Activated CD4-positive, alpha-beta T cell treated with anti-CD3 and anti-CD28 coated beads for 36 hours (primary cell): ENCODE results near the gene CTNS. TPM values are rescaled to one million over a fixed set of nuclear protein-coding genes. Genes with fewer than 3 reads are reported as not detected.
A peak's percentile ranks its signal among the peaks of the same experiment; 100 is the strongest.
"Not testable (repeated sequence)": the region's sequence is repeated elsewhere in the genome, so short reads cannot be mapped to it uniquely, and the experiment has no call there.

ENCODE experiments used
- ATAC-seq: fragments of 200-7000 bp; cut with Tn5 transposase; one replicate; pipeline ENCODE4 v1.10.0; 2021; ENCODE audit warnings: mild to moderate bottlenecking, moderate library complexity
- CTCF ChIA-PET: fragments of 350-600 bp; sonication (Branson Sonifier 250); formaldehyde crosslinking; loops from one replicate; lab custom pipeline; 2021; ENCODE audit warnings: antibody characterized with exemption; lab: Charles Lee
- POLR2A ChIA-PET: fragments of 350-600 bp; sonication (Branson Sonifier 250); formaldehyde crosslinking; loops from one replicate; lab custom pipeline; 2021; ENCODE audit warnings: antibody characterized with exemption, inconsistent platforms; lab: Charles Lee
- DNase-seq: peaks from one replicate; pipeline ENCODE4 v3.0.0-alpha.2; 2020
- H3K27ac Mint-ChIP-seq: one replicate; pipeline ENCODE4 v1.8.0; 2021; ENCODE audit warnings: mixed read lengths
- H3K27me3 Mint-ChIP-seq: one replicate; pipeline ENCODE4 v1.8.0; 2021; ENCODE audit warnings: mixed read lengths
- H3K36me3 Mint-ChIP-seq: one replicate; pipeline ENCODE4 v1.8.0; 2021; ENCODE audit warnings: low read depth, mixed read lengths
- H3K4me1 Mint-ChIP-seq: one replicate; pipeline ENCODE4 v1.8.0; 2021; ENCODE audit warnings: mixed read lengths
- H3K4me3 Mint-ChIP-seq: one replicate; pipeline ENCODE4 v1.8.0; 2021; ENCODE audit warnings: mild to moderate bottlenecking, moderate library complexity, mixed read lengths
- H3K9me3 Mint-ChIP-seq: one replicate; pipeline ENCODE4 v1.8.0; 2021; ENCODE audit warnings: low read depth, mixed read lengths
- intact Hi-C, 2 experiments: fragments of 100-400 bp; cut with DNase I in 1 of 2; cut with micrococcal nuclease in 1 of 2; formaldehyde crosslinking; loops; one replicate each; pipeline versions ENCODE4 v1.14.2 to v1.15.1; 2022 to 2024; cut with DNase I, micrococcal nuclease
- total RNA-seq, 2 experiments: library from RNA; stranded (reverse); gene quantifications; one replicate each; pipeline ENCODE4 v1.2.3, GENCODE V29; 2021

The CTNS gene
- total RNA-seq, 2 experiments from 2014 or later, result 10.1 to 11.1 TPM

DNA sequence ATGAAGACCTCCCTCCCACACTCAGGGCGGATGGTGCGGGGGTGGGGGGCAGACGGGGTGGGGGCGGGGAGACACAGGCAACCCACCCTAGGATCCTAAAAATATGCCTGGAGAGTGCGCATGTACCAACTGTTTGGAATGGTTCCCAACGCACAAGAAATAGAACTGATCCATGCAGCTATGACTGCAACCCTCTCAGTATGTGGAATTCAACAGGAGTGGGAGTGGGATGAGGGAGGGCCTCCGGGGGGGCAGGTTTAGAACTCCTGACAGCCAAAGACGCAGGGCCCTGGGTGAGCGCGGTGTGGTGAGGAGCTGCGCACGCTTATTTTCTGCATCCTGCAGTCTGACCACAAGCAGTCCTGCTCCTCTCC is 60.5 kb downstream of the CTNS start:
- POLR2A ChIA-PET, result interaction anchor here (0.6 to 1.3 kb wide), 2 partner anchors 14 to 1192 kb away, joined by 3 to 6 read pairs; no protein-coding TSS in a partner anchor
- H3K9me3 Mint-ChIP-seq, result no peaks in the 10 kb centered on the region
- intact Hi-C loops, result no loop called here

DNA sequence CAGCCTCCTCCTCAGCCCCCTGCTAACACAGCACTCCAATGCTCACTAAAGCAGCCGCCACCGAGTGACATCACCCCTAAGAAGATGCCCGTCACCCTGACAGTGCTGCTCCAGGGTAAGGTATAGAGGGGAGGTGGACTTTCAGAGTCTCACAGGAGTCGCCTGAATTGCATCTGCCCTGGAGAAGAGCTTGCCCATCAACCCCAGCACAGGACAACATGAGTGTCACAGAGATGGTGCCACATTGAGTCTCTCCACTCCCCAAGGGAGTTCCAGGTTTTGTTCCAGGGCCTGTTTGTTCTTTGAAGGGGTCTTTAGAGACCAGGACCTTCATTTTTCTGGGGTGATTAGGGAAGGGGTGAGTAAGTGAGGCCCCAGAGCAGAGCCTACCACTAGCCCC is 61.6 kb downstream of the CTNS start:
- peaks cover 14% of the 10 kb centered on the region for H3K36me3 Mint-ChIP-seq
- no peak for DNase-seq
- ChIA-PET CTCF (no interaction called here), POLR2A (no interaction called here)
- H3K27me3 Mint-ChIP-seq, result no peaks in the 10 kb centered on the region
- peaks cover 2% of the 10 kb centered on the region for H3K9me3 Mint-ChIP-seq
- H3K27ac Mint-ChIP-seq, result no peak overlapping the region
- no peak for ATAC-seq
- peaks cover 13% of the 10 kb centered on the region for H3K4me1 Mint-ChIP-seq
- intact Hi-C loops, result no loop called here
- no peak overlapping the region for H3K4me3 Mint-ChIP-seq

More for the DNA sequence above, 60.5 kb downstream of the CTNS start:
- DNase-seq, result no peak
- ATAC-seq, result no peak
- CTCF ChIA-PET, result interaction anchor here (0.7 to 0.9 kb wide), 3 partner anchors 19 to 40 kb away, joined by 3 to 4 read pairs (median 3); no protein-coding TSS in a partner anchor
- Mint-ChIP-seq H3K27me3 (no peaks in the 10 kb centered on the region), H3K36me3 (peaks cover 7% of the 10 kb centered on the region), H3K4me3 (no peak overlapping the region), H3K27ac (no peak overlapping the region), H3K4me1 (peaks cover 15% of the 10 kb centered on the region)

DNA sequence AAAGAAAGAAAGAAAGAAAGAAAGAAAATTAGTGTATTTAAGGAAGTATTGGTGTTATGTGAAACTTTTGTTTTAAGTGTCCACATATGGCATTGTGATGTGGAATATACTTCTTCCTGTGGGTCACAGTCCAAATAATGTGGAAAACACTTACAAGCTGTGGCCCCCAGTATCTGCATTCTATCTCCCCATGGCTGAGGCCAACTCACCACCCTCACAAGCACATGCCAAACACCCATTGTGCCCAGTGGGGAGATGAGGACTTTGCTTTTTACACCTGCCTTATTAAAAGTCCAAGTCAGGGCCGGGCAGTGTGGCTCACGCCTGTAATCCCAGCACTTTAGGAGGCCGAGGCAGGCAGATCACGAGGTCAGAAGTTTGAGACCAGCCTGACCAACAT is 63.4 kb downstream of the CTNS start:
- H3K36me3 Mint-ChIP-seq, result peaks cover 14% of the 10 kb centered on the region
- H3K4me3 Mint-ChIP-seq, result no peak overlapping the region
- H3K4me1 Mint-ChIP-seq, result no peaks in the 10 kb centered on the region
- peaks cover 2% of the 10 kb centered on the region for H3K9me3 Mint-ChIP-seq
- POLR2A ChIA-PET, result no interaction called here
- no peak for DNase-seq
- H3K27ac Mint-ChIP-seq, result no peak overlapping the region
- intact Hi-C loops, result no loop called here
- H3K27me3 Mint-ChIP-seq, result no peaks in the 10 kb centered on the region
- CTCF ChIA-PET, result no interaction called here
- ATAC-seq, result no peak

DNA sequence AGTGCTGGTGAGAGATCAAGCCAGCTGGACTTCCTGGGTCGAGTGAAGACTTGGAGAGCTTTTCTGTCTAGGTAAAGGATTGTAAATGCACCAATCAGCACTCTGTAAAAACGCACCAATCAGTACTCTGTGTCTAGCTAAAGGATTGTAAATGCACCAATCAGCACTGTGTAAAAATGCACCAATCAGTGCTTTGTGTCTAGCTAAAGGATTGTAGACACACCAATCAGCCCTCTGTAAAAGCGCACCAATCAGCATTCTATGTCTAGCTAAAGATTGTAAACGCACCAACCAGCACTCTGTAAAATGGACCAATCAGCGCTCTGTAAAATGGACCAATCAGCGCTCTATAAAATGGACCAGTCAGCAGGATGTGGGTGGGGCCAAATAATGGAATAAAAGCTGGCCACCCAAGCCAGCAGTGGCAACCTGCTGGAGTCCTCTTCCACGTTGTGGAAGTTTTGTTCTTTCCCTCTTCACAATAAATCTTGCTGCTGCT is 65.5 kb downstream of the CTNS start:
- H3K4me1 Mint-ChIP-seq, H3K27ac Mint-ChIP-seq, H3K4me3 Mint-ChIP-seq, H3K27me3 Mint-ChIP-seq, H3K9me3 Mint-ChIP-seq, intact Hi-C loops, DNase-seq: not testable (repeated sequence)
- H3K36me3 Mint-ChIP-seq, result peaks cover 14% of the 10 kb centered on the region
- ATAC-seq, result peak; percentile 22
- CTCF ChIA-PET, result interaction anchor here (1.1 to 3.1 kb wide), 4 partner anchors 9 to 36 kb away, joined by 3 to 11 read pairs (median 6); no protein-coding TSS in a partner anchor
- POLR2A ChIA-PET, result interaction anchor here (0.6 kb wide), 1 partner anchor 30 kb away, joined by 3 read pairs; no protein-coding TSS in a partner anchor

DNA sequence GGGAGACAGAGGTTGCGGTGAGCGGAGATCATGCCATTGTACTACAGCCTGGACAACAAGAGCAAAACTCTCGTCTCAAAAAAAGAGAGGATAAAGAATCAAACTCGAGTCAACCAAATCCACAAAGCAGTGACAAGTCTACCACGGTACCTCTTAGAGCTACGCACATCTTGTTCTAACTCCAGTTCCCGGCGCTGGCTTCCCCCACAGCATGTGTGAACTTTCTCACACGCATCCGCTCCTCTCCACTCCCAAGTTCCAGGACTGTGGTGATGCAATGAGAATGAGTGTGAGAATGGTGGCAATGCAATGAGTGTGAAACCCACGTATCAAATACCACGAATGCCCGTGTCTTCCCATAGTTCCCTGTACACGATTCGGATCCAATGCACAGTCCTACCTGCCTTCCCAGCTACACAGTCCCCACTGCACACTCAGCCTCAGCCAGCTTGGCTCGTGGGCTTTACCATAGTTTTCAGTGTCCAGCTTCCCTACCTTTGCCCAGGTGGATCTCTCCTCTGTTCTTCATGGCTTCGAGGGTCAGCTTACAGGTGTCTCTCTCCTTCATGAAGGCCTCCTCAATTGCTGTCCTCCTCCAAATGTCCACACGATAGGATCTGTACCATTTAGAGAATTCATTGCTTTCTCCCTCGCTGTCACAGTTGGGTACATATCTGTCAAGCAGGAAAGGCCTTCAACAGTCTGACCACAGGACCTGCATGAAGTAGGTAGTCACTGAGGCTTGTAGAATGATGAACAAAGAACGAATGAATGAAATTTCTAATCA is 68.6 kb downstream of the CTNS start:
- peaks cover 21% of the 10 kb centered on the region for H3K4me1 Mint-ChIP-seq
- ChIA-PET POLR2A (no interaction called here), CTCF (no interaction called here)
- H3K27ac Mint-ChIP-seq, result no peak overlapping the region
- DNase-seq (no peak), ATAC-seq (no peak)
- intact Hi-C loops, result no loop called here
- peaks cover 14% of the 10 kb centered on the region for H3K36me3 Mint-ChIP-seq
- H3K4me3 Mint-ChIP-seq, result no peak overlapping the region
- peaks cover 2% of the 10 kb centered on the region for H3K9me3 Mint-ChIP-seq
- no peaks in the 10 kb centered on the region for H3K27me3 Mint-ChIP-seq

DNA sequence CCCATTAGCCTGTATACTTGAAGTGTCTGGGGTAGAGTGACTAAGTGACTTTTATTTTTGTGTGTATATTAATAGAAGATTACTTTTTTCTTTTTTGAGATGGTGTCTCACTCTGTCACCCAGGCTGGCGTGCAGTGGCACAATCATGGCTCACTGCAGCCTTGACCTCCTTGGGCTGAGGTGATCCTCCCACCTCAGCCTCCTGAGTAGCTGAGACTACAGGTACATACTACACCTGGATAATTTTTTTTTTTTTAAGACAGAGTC is 69.1 kb downstream of the CTNS start:
- H3K27me3 Mint-ChIP-seq, intact Hi-C loops, DNase-seq, ATAC-seq, H3K27ac Mint-ChIP-seq, H3K4me3 Mint-ChIP-seq, H3K9me3 Mint-ChIP-seq: not testable (repeated sequence)
- Mint-ChIP-seq H3K36me3 (peaks cover 14% of the 10 kb centered on the region), H3K4me1 (peaks cover 24% of the 10 kb centered on the region)
- ChIA-PET POLR2A (interaction anchor here (0.6 kb wide), 1 partner anchor 58 kb away, joined by 3 read pairs; no protein-coding TSS in a partner anchor), CTCF (interaction anchor here (0.7 kb wide), 1 partner anchor 23 kb away, joined by 3 read pairs; no protein-coding TSS in a partner anchor)

DNA sequence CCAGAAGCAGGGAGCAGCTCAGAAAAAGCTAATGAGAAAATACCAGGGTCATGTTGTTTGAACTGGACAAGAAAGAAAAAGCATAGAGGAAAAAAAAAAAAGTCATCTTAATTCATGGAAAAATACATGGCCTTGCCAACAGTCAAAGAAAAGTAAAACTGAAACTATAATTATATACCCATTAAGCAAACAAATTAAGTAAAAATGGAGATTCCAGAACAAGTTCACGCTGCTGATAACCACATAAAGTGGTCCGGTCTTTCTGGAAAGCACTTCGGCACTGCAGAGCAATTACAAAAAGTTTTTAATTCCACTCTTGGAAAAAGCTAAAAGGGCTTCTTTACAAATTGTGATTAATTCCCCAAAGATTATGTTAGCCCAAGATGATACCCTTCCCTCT is 71.8 kb downstream of the CTNS start:
- peaks cover 19% of the 10 kb centered on the region for H3K36me3 Mint-ChIP-seq
- peaks cover 45% of the 10 kb centered on the region for H3K4me1 Mint-ChIP-seq
- ChIA-PET CTCF (interaction anchor here (0.6 to 1.5 kb wide), 5 partner anchors 31 to 841 kb away, joined by 3 to 4 read pairs (median 3); no protein-coding TSS in a partner anchor), POLR2A (no interaction called here)
- H3K9me3 Mint-ChIP-seq, result no peaks in the 10 kb centered on the region
- intact Hi-C loops, result no loop called here
- H3K27ac Mint-ChIP-seq, result peak overlapping the region; percentile 68
- no peaks in the 10 kb centered on the region for H3K27me3 Mint-ChIP-seq
- no peak for ATAC-seq
- no peak overlapping the region for H3K4me3 Mint-ChIP-seq
- no peak for DNase-seq

DNA sequence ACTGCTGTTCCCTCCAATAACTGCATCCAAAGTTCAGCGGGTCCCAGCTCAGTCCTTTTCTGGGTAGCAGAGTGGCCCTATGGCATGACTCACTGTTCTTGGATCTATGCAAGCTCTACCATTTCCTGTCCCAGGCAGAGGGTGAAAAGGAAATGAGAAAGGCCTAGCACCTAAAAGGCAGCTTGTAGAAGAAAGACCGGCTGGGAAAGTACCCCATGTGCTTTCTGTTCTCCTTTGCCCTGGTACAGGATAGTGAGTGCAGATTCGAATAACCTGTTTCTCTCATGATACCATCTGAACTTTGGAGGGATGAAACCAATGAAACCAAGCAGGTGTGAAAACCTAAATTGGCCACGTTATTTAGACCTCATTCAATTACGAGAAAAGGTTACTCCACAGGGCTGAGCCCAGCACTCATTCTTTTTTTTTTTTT is 74.4 kb downstream of the CTNS start:
- Mint-ChIP-seq H3K27ac (peak overlapping the region; percentile 83), H3K4me1 (peaks cover 55% of the 10 kb centered on the region), H3K36me3 (peaks cover 32% of the 10 kb centered on the region), H3K4me3 (peak overlapping the region; percentile 55), H3K9me3 (no peaks in the 10 kb centered on the region), H3K27me3 (no peaks in the 10 kb centered on the region)
- CTCF ChIA-PET, result interaction anchor here (0.7 to 2.1 kb wide), 8 partner anchors 9 to 117 kb away, joined by 3 to 16 read pairs (median 6); partner anchors contain the start of gene HASPIN
- ATAC-seq (peak; percentile 98), DNase-seq (peak; percentile 82)
- intact Hi-C loops, result loop anchor here (1.0 to 2.0 kb wide), 7 partner anchors 12 to 135 kb away; partner anchors contain the start of genes HASPIN (in 2 of the 2), EMC6 (in 1 of the 2), NCBP3 (in 1 of the 2) and P2RX5 (in 1 of the 2)
- POLR2A ChIA-PET, result interaction anchor here (0.7 to 1.7 kb wide), 7 partner anchors 12 to 135 kb away, joined by 3 to 13 read pairs (median 5); partner anchors contain the start of genes HASPIN and P2RX5

Other genes with a start within 250 kb of the CTNS start
- gene OR1E1, start 238.3 kb upstream of the CTNS start, total RNA-seq, result not detected
- not detected for gene OR3A3, start 225.4 kb upstream of the CTNS start, total RNA-seq
- not detected for gene OR1E2, start 202.9 kb upstream of the CTNS start, total RNA-seq
- 1 to 10 TPM in 1 of 2 experiments, under 1 TPM in 1; 0.44 to 1.6 TPM for gene SPATA22, start 164.9 kb upstream of the CTNS start, total RNA-seq
- gene ASPA, start 160.8 kb upstream of the CTNS start, total RNA-seq, result not detected
- under 1 TPM; 0.61 to 0.89 TPM for gene TRPV3, start 78.9 kb upstream of the CTNS start, total RNA-seq
- 1 to 10 TPM; 1.8 to 2.7 TPM for gene TRPV1, start 27.3 kb upstream of the CTNS start, total RNA-seq
- 10 to 100 TPM; 12.5 to 15.0 TPM for gene SHPK, start 510 bp upstream of the CTNS start, total RNA-seq
- 10 to 100 TPM; 12.0 to 14.6 TPM for gene TAX1BP3, start 31.8 kb downstream of the CTNS start, total RNA-seq
- gene EMC6, start 32.1 kb downstream of the CTNS start, total RNA-seq, result 10 to 100 TPM; 43.6 to 44.3 TPM
- 10 to 100 TPM; 69.7 to 77.5 TPM for gene P2RX5, start 59.4 kb downstream of the CTNS start, total RNA-seq
- 10 to 100 TPM; 21.0 to 25.2 TPM for gene HASPIN, start 87.1 kb downstream of the CTNS start, total RNA-seq
- 10 to 100 TPM; 20.9 to 41.1 TPM for gene ITGAE, start 164.4 kb downstream of the CTNS start, total RNA-seq
- gene NCBP3, start 209.5 kb downstream of the CTNS start, total RNA-seq, result 10 to 100 TPM; 35.9 to 44.6 TPM